H1 (cell line): Measurements from ENCODE around the gene ZCRB1. TPM values are rescaled to one million over a fixed set of nuclear protein-coding genes. Genes with fewer than 3 reads are reported as not detected.

Experiments used
- CHD2 ChIP-seq: IDR thresholded peaks from 2 replicates; pipeline ENCODE4 v1.6.1; 2012; ENCODE audit warnings: low read length, improper control_type of control experiment
- RAD21 ChIP-seq, 2 experiments: IDR thresholded peaks in 1 of 2; conservative IDR thresholded peaks in 1 of 2; 2 replicates each; pipeline ENCODE4 v1.6.1; 2011; ENCODE audit warnings: low read depth in 2 of 2, low read length in 2 of 2, improper control_type of control experiment in 1 of 2, inconsistent platforms in 1 of 2, mild to moderate bottlenecking in 1 of 2, moderate library complexity in 1 of 2
- polyA plus RNA-seq, 7 experiments: library from polyadenylated mRNA; depleted of rRNA in 3 of 7; stranded (reverse) in 5 of 7; unstranded in 2 of 7; fragments of >200 nt in 5 of 7; fragments of 200-250 nt in 2 of 7; gene quantifications; 1 replicate in 5 of 7; 2 replicates in 1 of 7; 4 replicates in 1 of 7; pipeline versions ENCODE4 v1.2.1 to v1.2.3, GENCODE V29; 2011 to 2013; ENCODE audit warnings: missing spikeins in 2 of 7, mixed read lengths in 2 of 7
- total RNA-seq: library from RNA; stranded (reverse); fragmentation: NEBNext Ultra II Directional; extraction: Animal tissue kit (Norgen Biotek cat#: 25700); gene quantifications from 2 replicates; pipeline ENCODE4 v1.2.1, GENCODE V29; 2021

ZCRB1 gene
- total and polyA plus RNA-seq, 2 of the 8 experiments (the other 6 are each of a cell fraction or from before 2014, with no cell fraction given), result 22.0 to 52.5 TPM

DNA sequence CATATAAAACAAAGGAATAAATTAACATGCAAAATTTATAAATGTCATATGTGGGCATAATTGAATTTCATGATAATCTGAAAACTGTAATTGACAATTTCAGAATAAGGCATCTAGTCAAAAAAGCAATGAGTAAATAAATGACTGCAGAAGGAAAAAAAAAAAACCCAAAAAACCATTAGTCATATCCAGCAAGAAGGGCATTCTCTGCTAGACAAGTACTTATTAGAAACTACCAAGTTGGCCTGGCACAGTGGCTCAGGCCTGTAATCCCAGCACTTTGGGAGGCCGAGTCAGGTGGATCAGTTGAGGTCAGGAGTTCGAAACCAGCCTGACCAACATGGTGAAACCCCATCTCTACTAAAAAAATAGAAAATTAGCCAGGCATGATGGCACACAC, 17.5 kb downstream of the ZCRB1 start (continued):
- TF ChIP-seq CHD2 (no peak), RAD21 (IDR thresholded peaks at IDR 0.05 in 1 of 2, conservative IDR thresholded peaks at IDR 0.05 in 1 of 2; ENCODE audit: low read depth in 2 of 2, low read length in 2 of 2) (no peak)
- TF ChIP-seq, all 59 proteins: peak for 0
